ENCODE measurements around the gene SLIT3. TPM values are rescaled to one million over a fixed set of nuclear protein-coding genes. Genes with fewer than 3 reads are reported as not detected.

Gene SLIT3
- total RNA-seq, 1 donor from 2014 or later: 56.6 TPM

DNA sequence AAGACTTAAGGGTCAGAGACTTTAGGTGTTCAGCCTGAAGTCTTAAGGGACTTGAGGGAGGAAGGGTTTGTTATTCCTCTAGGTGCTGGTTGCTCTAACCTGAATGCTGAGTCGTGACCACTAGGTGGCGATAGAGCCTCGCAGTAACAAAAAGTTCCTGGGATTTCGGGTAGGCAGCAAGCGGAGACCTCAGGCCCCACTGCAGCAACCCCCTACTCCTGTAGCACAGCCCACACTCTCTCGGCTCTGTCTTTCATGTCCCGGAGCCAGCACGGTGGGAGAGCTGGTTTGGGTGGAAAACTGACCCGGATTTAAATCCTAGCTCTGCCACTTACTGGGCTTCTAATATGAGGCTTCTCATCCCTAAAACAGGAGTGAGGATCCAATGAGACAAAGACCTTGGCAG, 621.4 kb downstream of the SLIT3 start:
- H3K4me3 Mint-ChIP-seq: no peak overlapping the region
- H3K4me1 Mint-ChIP-seq (ENCODE audit: unreplicated experiment): peaks cover 12% of the 10 kb centered on the region
- peak; percentile 84 for DNase-seq (ENCODE audit: extremely low spot score, unreplicated experiment)
- no peaks in the 10 kb centered on the region for H3K9me3 Mint-ChIP-seq
- peaks cover 5% of the 10 kb centered on the region for H3K27me3 Mint-ChIP-seq
- H3K36me3 Mint-ChIP-seq: no peaks in the 10 kb centered on the region
- TF ChIP-seq, protein P1, sequence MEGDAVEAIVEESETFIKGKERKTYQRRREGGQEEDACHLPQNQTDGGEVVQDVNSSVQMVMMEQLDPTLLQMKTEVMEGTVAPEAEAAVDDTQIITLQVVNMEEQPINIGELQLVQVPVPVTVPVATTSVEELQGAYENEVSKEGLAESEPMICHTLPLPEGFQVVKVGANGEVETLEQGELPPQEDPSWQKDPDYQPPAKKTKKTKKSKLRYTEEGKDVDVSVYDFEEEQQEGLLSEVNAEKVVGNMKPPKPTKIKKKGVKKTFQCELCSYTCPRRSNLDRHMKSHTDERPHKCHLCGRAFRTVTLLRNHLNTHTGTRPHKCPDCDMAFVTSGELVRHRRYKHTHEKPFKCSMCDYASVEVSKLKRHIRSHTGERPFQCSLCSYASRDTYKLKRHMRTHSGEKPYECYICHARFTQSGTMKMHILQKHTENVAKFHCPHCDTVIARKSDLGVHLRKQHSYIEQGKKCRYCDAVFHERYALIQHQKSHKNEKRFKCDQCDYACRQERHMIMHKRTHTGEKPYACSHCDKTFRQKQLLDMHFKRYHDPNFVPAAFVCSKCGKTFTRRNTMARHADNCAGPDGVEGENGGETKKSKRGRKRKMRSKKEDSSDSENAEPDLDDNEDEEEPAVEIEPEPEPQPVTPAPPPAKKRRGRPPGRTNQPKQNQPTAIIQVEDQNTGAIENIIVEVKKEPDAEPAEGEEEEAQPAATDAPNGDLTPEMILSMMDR (conservative IDR thresholded peaks at IDR 0.05): peak; percentile 95
- no peak overlapping the region for H3K27ac Mint-ChIP-seq

DNA sequence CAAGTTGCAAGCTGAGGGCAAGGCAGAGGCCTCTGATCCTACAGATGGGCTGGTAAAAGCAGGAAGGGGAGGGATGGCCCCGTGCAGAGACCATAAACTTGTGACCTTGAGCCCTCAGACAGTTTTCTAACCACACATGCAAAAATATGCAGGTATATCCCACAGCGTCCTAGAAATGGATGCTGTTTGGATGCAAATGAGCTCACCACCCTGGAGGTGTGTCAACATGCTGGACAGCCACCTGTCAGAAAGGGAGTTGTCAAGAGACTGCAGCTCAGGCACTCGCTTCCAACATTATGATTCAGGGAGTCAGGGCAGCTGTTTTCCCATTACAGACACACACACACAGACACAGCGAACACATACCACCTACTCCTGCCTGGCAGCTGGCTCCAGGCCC, 624.4 kb downstream of the SLIT3 start:
- H3K9me3 Mint-ChIP-seq: no peaks in the 10 kb centered on the region
- no peak overlapping the region for H3K4me3 Mint-ChIP-seq
- H3K36me3 Mint-ChIP-seq: peaks cover 3% of the 10 kb centered on the region
- TF ChIP-seq, protein P1 (conservative IDR thresholded peaks at IDR 0.05): no peak
- H3K27me3 Mint-ChIP-seq: peaks cover 5% of the 10 kb centered on the region
- no peak for DNase-seq (ENCODE audit: extremely low spot score, unreplicated experiment)
- H3K27ac Mint-ChIP-seq: peak overlapping the region; percentile 29
- H3K4me1 Mint-ChIP-seq (ENCODE audit: unreplicated experiment): peaks cover 9% of the 10 kb centered on the region

GRCh38 chr5:168675883-168676408, 625.0 kb downstream of the SLIT3 start:
- peaks cover 3% of the 10 kb centered on the region for H3K36me3 Mint-ChIP-seq
- H3K27ac Mint-ChIP-seq: peak overlapping the region; percentile 29
- H3K27me3 Mint-ChIP-seq: peaks cover 5% of the 10 kb centered on the region
- peaks cover 4% of the 10 kb centered on the region for H3K4me1 Mint-ChIP-seq (ENCODE audit: unreplicated experiment)
- TF ChIP-seq, protein P1 (conservative IDR thresholded peaks at IDR 0.05): no peak
- no peak for DNase-seq (ENCODE audit: extremely low spot score, unreplicated experiment)
- H3K4me3 Mint-ChIP-seq: no peak overlapping the region
- no peaks in the 10 kb centered on the region for H3K9me3 Mint-ChIP-seq

DNA sequence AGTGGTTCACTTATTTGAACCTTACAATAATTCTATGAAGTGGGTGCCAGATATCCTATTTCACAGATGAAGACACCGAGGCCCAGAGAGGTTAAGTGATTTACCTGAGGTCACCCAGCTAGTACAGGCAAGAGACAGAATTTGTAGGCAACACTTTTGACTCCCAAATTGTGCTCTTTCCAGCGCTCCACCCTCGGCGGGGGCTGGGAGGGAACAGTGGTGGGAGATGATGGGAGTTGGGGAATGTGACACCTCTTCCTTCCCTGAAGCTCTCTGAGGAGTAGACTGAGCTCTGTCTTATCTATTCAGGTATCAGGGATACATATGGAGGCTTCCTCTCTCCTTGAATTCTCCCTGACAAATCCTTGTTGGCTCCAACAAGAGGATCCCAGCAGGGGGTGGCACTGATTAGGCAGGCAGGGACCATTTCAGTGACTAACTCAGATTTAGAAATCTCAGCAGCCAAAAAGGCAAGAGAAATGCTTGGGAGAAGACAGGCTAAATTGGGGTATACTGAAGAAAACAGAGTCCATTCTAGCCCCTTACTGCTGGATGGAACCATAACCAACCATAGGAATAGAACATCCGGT, 626.0 kb downstream of the SLIT3 start:
- TF ChIP-seq, protein P1 (conservative IDR thresholded peaks at IDR 0.05): no peak
- H3K27me3 Mint-ChIP-seq: peaks cover 7% of the 10 kb centered on the region
- H3K4me3 Mint-ChIP-seq: no peak overlapping the region
- no peaks in the 10 kb centered on the region for H3K4me1 Mint-ChIP-seq (ENCODE audit: unreplicated experiment)
- no peak overlapping the region for H3K27ac Mint-ChIP-seq
- DNase-seq (ENCODE audit: extremely low spot score, unreplicated experiment): no peak
- H3K9me3 Mint-ChIP-seq: no peaks in the 10 kb centered on the region
- H3K36me3 Mint-ChIP-seq: peaks cover 3% of the 10 kb centered on the region

DNA sequence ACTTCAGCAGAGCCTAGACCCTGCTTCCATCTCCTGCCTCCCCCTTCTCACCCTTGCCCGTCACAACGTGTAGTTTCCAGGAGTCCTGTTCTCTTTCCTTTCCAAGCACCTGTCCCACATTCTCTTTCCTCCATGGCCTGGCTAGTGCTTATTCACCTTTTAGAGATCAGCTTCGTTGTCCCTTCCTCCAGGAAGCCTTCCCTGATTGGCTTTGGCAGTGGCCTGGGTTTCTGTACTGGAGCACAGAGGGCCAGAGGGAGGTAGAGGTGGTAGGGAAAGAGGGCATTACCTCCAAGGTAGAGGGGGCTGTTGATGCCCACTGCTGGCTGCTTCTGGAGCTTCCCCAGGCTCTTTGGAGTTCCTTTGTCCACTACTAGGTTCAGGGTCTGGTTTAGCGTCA, 628.1 kb downstream of the SLIT3 start:
- no peak for DNase-seq (ENCODE audit: extremely low spot score, unreplicated experiment)
- H3K27me3 Mint-ChIP-seq: peaks cover 7% of the 10 kb centered on the region
- no peak overlapping the region for H3K4me3 Mint-ChIP-seq
- no peak overlapping the region for H3K27ac Mint-ChIP-seq
- no peaks in the 10 kb centered on the region for H3K9me3 Mint-ChIP-seq
- no peaks in the 10 kb centered on the region for H3K4me1 Mint-ChIP-seq (ENCODE audit: unreplicated experiment)
- H3K36me3 Mint-ChIP-seq: peaks cover 3% of the 10 kb centered on the region
- TF ChIP-seq, protein P1 (conservative IDR thresholded peaks at IDR 0.05): no peak
